ENCODE results near the gene TENT5A.

- no peak for TF ChIP-seq CTCF (IDR thresholded peaks at IDR 0.05; ENCODE audit: low read depth, low read length)
- TF ChIP-seq EZH2phosphoT487 (IDR thresholded peaks at IDR 0.05; ENCODE audit: low read depth) = no peak
These were observed 18.6 kb upstream of the TENT5A start for GRCh38 chr6:81771097-81771496.

Measured in OCI-LY3 (cell line).